Rectal smooth muscle tissue (tissue), 1 donor: Measurements from ENCODE around the gene SGCA.
A peak's percentile ranks its signal among the peaks of the same experiment; 100 is the strongest.

Experiments used
- H3K27ac ChIP-seq: one replicate; pipeline ENCODE4 v1.7.0; 2013; ENCODE audit warnings: low read depth, low read length, inconsistent platforms
- H3K27me3 ChIP-seq: one replicate; pipeline ENCODE4 v1.7.0; 2013; ENCODE audit warnings: low read length; ENCODE audit not compliant: control insufficient read depth, insufficient read depth
- H3K36me3 ChIP-seq: one replicate; pipeline ENCODE4 v1.7.0; 2013; ENCODE audit warnings: low read length; ENCODE audit not compliant: control insufficient read depth, insufficient read depth
- H3K4me1 ChIP-seq: one replicate; pipeline ENCODE4 v1.7.0; 2013; ENCODE audit warnings: low read length; ENCODE audit not compliant: control insufficient read depth, insufficient read depth
- H3K4me3 ChIP-seq: one replicate; pipeline ENCODE4 v1.7.0; 2013; ENCODE audit warnings: low read length
- H3K9ac ChIP-seq: one replicate; pipeline ENCODE4 v1.7.0; 2013; ENCODE audit warnings: low read length

Gene SGCA

GRCh38 chr17:50194140-50194933, 28.5 kb downstream of the SGCA start:
- Histone ChIP-seq H3K27ac (no peak overlapping the region), H3K4me1 (peaks cover 30% of the 10 kb centered on the region), H3K9ac (no peak overlapping the region), H3K4me3 (no peak overlapping the region), H3K36me3 (peaks cover 75% of the 10 kb centered on the region), H3K27me3 (no peaks in the 10 kb centered on the region)

- H3K4me1 ChIP-seq: peaks cover 30% of the 10 kb centered on the region
- no peaks in the 10 kb centered on the region for H3K27me3 ChIP-seq
- no peak overlapping the region for H3K9ac ChIP-seq
- H3K27ac ChIP-seq: peak overlapping the region; percentile 58
- no peak overlapping the region for H3K4me3 ChIP-seq
- peaks cover 71% of the 10 kb centered on the region for H3K36me3 ChIP-seq
Measured at GRCh38 chr17:50194934-50195865, 29.4 kb downstream of the SGCA start.

GRCh38 chr17:50196036-50196435, 30.2 kb downstream of the SGCA start:
- Histone ChIP-seq H3K27me3 (peaks cover 2% of the 10 kb centered on the region), H3K27ac (peak overlapping the region; percentile 58), H3K9ac (no peak overlapping the region), H3K4me1 (peaks cover 30% of the 10 kb centered on the region), H3K36me3 (peaks cover 63% of the 10 kb centered on the region), H3K4me3 (no peak overlapping the region)

- H3K36me3 ChIP-seq: peaks cover 55% of the 10 kb centered on the region
- peaks cover 32% of the 10 kb centered on the region for H3K4me1 ChIP-seq
- H3K27me3 ChIP-seq: peaks cover 3% of the 10 kb centered on the region
- no peak overlapping the region for H3K4me3 ChIP-seq
- peak overlapping the region; percentile 58 for H3K27ac ChIP-seq
- H3K9ac ChIP-seq: no peak overlapping the region
Measured at GRCh38 chr17:50196826-50197225, 31.0 kb downstream of the SGCA start.

- Histone ChIP-seq H3K4me1 (peaks cover 29% of the 10 kb centered on the region), H3K27ac (peak overlapping the region; percentile 58), H3K27me3 (peaks cover 7% of the 10 kb centered on the region), H3K36me3 (peaks cover 42% of the 10 kb centered on the region), H3K4me3 (no peak overlapping the region), H3K9ac (no peak overlapping the region)
Measured at GRCh38 chr17:50198026-50198669, 32.3 kb downstream of the SGCA start.

- peak overlapping the region; percentile 72 for H3K4me3 ChIP-seq
- peaks cover 34% of the 10 kb centered on the region for H3K36me3 ChIP-seq
- H3K4me1 ChIP-seq: peaks cover 37% of the 10 kb centered on the region
- H3K27me3 ChIP-seq: peaks cover 7% of the 10 kb centered on the region
- peak overlapping the region; percentile 82 for H3K27ac ChIP-seq
- H3K9ac ChIP-seq: peak overlapping the region; percentile 13
Measured at GRCh38 chr17:50199211-50199802, 33.5 kb downstream of the SGCA start.

GRCh38 chr17:50199803-50200456, 34.1 kb downstream of the SGCA start:
- Histone ChIP-seq H3K9ac (peak overlapping the region; percentile 13), H3K27me3 (peaks cover 7% of the 10 kb centered on the region), H3K36me3 (peaks cover 30% of the 10 kb centered on the region), H3K4me1 (peaks cover 39% of the 10 kb centered on the region), H3K4me3 (peak overlapping the region; percentile 72), H3K27ac (peak overlapping the region; percentile 94)

GRCh38 chr17:50200457-50201275, 34.9 kb downstream of the SGCA start:
- peaks cover 23% of the 10 kb centered on the region for H3K36me3 ChIP-seq
- peaks cover 44% of the 10 kb centered on the region for H3K4me1 ChIP-seq
- H3K27ac ChIP-seq: peak overlapping the region; percentile 94
- H3K9ac ChIP-seq: peak overlapping the region; percentile 85
- H3K4me3 ChIP-seq: peak overlapping the region; percentile 72
- H3K27me3 ChIP-seq: peaks cover 7% of the 10 kb centered on the region

- Histone ChIP-seq H3K36me3 (peaks cover 16% of the 10 kb centered on the region), H3K27ac (peak within 1 kb of the TSS; percentile 94), H3K4me3 (peak within 1 kb of the TSS; percentile 72), H3K27me3 (peaks cover 7% of the 10 kb centered on the region), H3K4me1 (peaks cover 43% of the 10 kb centered on the region), H3K9ac (peak within 1 kb of the TSS; percentile 85)
Measured at GRCh38 chr17:50201276-50201854, 35.6 kb downstream of the SGCA start, which contains the start of gene COL1A1. Gene COL1A1, minus strand, starts transcription at chr17:50201631. Its CDS starts 118 bp downstream, at chr17:50201513.

GRCh38 chr17:50203086-50203485, 37.3 kb downstream of the SGCA start:
- peaks cover 2% of the 10 kb centered on the region for H3K36me3 ChIP-seq
- no peak overlapping the region for H3K4me3 ChIP-seq
- no peak overlapping the region for H3K9ac ChIP-seq
- H3K27ac ChIP-seq: peak overlapping the region; percentile 33
- peaks cover 7% of the 10 kb centered on the region for H3K27me3 ChIP-seq
- H3K4me1 ChIP-seq: peaks cover 37% of the 10 kb centered on the region
